BLaER1 (cell line): ENCODE measurements around the gene MED7.

Experiments
- H3K27ac ChIP-seq: shearing (Covaris generic); formaldehyde crosslinking; 2 replicates; pipeline ENCODE4 v1.8.1; 2022
- H3K27me3 ChIP-seq: shearing (Covaris generic); formaldehyde crosslinking; 2 replicates; pipeline ENCODE4 v1.8.1; 2022
- H3K36me3 ChIP-seq: shearing (Covaris generic); formaldehyde crosslinking; 2 replicates; pipeline ENCODE4 v1.8.1; 2022
- H3K4me1 ChIP-seq: shearing (Covaris generic); formaldehyde crosslinking; 2 replicates; pipeline ENCODE4 v1.8.1; 2022
- H3K4me2 ChIP-seq: shearing (Covaris generic); formaldehyde crosslinking; 2 replicates; pipeline ENCODE4 v1.8.1; 2022
- H3K4me3 ChIP-seq: shearing (Covaris generic); formaldehyde crosslinking; 2 replicates; pipeline ENCODE4 v1.8.1; 2022
- H3K9ac ChIP-seq: shearing (Covaris generic); formaldehyde crosslinking; 2 replicates; pipeline ENCODE4 v1.8.1; 2022
- H3K9me3 ChIP-seq: shearing (Covaris generic); formaldehyde crosslinking; 2 replicates; pipeline ENCODE4 v1.8.1; 2022
- H4K20me1 ChIP-seq: shearing (Covaris generic); formaldehyde crosslinking; 2 replicates; pipeline ENCODE4 v1.8.1; 2022
- Cebpa-rat ChIP-seq: shearing (Covaris generic); IDR thresholded peaks from 2 replicates; pipeline ENCODE4 v1.8.1; 2022

The MED7 gene

DNA sequence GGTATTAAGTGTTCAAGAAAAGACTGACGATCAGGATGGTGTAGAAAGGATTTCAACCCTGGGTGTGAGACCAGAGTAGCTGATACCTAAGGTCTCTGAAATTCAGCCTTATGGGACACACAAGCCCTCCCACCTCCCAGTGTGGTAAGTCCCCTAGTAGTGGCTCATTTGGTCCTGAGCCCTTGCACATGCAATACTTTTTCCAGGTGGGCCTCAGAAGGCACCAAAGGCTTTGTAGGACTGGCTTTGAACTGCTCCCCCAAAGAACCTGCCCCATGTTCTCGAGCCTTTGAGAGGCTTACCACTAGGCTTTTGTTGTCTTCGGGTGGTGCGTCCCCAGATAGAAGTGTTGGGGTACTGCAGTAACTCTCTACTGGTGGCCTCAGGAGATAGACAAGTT is 22.6 kb upstream of the MED7 start:
- H3K4me3 ChIP-seq, result no peak overlapping the region
- no peak overlapping the region; the same call in 1 of the 2 replicates for H3K27ac ChIP-seq
- H3K9me3 ChIP-seq, result peaks cover 35% of the 10 kb centered on the region
- H4K20me1 ChIP-seq, result no peaks in the 10 kb centered on the region
- peaks cover 40% of the 10 kb centered on the region for H3K4me1 ChIP-seq
- H3K36me3 ChIP-seq, result no peaks in the 10 kb centered on the region
- H3K4me2 ChIP-seq, result no peak overlapping the region
- no peaks in the 10 kb centered on the region for H3K27me3 ChIP-seq
- H3K9ac ChIP-seq, result no peak overlapping the region
- no peak for TF ChIP-seq Cebpa-rat

DNA sequence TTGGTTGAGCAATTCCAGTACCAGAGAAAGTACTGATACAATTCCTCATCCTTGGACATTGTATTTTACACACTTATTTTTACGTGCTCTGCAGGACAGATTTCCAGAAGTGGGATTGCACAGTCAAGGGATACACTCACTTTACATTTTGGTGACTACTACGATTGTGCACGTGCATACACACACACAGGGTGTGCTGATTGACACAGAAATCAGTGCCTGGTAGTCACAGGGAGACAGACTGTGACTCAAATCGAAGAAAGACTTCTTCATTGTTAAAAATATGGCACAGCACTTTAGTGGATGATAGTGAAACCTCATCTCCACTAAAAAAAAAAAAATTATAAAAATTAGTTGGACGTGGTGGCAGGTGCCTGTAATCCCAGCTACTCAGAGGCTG is 21.9 kb upstream of the MED7 start:
- Histone ChIP-seq H3K9me3 (peaks cover 28% of the 10 kb centered on the region), H3K27me3 (no peaks in the 10 kb centered on the region)

GRCh38 chr5:157162919-157163510 is 20.4 kb upstream of the MED7 start:
- Histone ChIP-seq H3K4me2 (no peak overlapping the region), H4K20me1 (no peaks in the 10 kb centered on the region), H3K27me3 (no peaks in the 10 kb centered on the region), H3K36me3 (no peaks in the 10 kb centered on the region), H3K4me1 (peaks cover 28% of the 10 kb centered on the region), H3K27ac (no peak overlapping the region), H3K9ac (no peak overlapping the region), H3K9me3 (peaks cover 16% of the 10 kb centered on the region), H3K4me3 (no peak overlapping the region)
- no peak for TF ChIP-seq Cebpa-rat

More for the DNA sequence above, 21.9 kb upstream of the MED7 start:
- Histone ChIP-seq H4K20me1 (no peaks in the 10 kb centered on the region), H3K4me2 (no peak overlapping the region), H3K9ac (no peak overlapping the region), H3K36me3 (no peaks in the 10 kb centered on the region), H3K27ac (no peak overlapping the region), H3K4me1 (peaks cover 40% of the 10 kb centered on the region), H3K4me3 (no peak overlapping the region)
- TF ChIP-seq Cebpa-rat, result no peak

DNA sequence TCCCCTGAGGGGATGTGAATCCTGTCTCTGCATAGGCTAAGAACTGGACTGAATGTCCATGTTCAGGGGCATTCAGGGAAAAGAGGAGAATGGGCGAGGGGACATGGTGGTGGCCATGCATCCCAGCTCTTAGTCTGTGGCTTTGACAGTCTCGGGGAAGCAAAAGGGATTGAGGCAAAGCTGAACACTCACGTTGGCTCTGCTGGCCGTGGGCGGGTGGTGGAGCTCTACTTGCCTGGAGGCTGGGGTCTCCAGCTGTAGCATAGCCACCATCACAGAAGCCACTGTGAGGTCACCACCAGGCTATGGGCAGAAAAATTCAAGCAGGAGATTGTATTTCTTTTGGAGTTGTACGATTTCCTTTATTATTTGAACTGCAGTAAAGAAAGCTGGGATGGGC is 19.3 kb upstream of the MED7 start:
- Histone ChIP-seq H3K4me3 (no peak overlapping the region), H3K9ac (no peak overlapping the region), H3K27me3 (no peaks in the 10 kb centered on the region), H3K4me2 (no peak overlapping the region), H3K27ac (no peak overlapping the region), H3K4me1 (peaks cover 18% of the 10 kb centered on the region), H3K36me3 (no peaks in the 10 kb centered on the region), H3K9me3 (peaks cover 16% of the 10 kb centered on the region), H4K20me1 (no peaks in the 10 kb centered on the region)
- TF ChIP-seq Cebpa-rat, result no peak

DNA sequence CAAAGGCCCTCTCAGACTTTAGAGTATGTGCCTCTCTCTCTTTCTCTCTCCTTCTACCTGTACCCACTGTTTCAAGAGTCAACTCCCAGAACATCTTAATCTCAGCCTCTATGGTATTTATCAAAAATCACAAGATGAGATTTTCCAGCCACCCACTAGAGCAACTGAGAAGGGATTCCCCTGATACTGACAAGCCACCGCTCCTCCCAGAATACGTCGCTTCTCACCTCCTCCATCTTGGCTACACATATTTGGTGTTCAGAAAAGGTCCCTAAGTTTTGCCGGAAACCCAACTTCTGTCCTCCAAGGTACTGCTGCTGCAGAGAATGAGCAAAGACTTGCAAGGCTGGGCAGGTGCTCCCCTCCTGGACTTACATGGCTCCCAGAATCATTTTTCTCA is 17.3 kb upstream of the MED7 start:
- Histone ChIP-seq H3K9me3 (peaks cover 7% of the 10 kb centered on the region), H3K27ac (no peak overlapping the region), H3K9ac (no peak overlapping the region), H3K36me3 (no peaks in the 10 kb centered on the region), H3K4me3 (no peak overlapping the region), H4K20me1 (no peaks in the 10 kb centered on the region), H3K27me3 (no peaks in the 10 kb centered on the region), H3K4me1 (no peaks in the 10 kb centered on the region), H3K4me2 (no peak overlapping the region)
- no peak for TF ChIP-seq Cebpa-rat

- H3K9ac ChIP-seq, result no peak overlapping the region
- peaks cover 2% of the 10 kb centered on the region for H3K9me3 ChIP-seq
- H3K4me2 ChIP-seq, result no peak overlapping the region
- H4K20me1 ChIP-seq, result no peaks in the 10 kb centered on the region
- no peaks in the 10 kb centered on the region for H3K27me3 ChIP-seq
- no peak overlapping the region for H3K4me3 ChIP-seq
- TF ChIP-seq Cebpa-rat, result no peak
- no peak overlapping the region for H3K27ac ChIP-seq
- H3K4me1 ChIP-seq, result no peaks in the 10 kb centered on the region
- H3K36me3 ChIP-seq, result no peaks in the 10 kb centered on the region
These were observed 16.6 kb upstream of the MED7 start for GRCh38 chr5:157159209-157159751.

- Histone ChIP-seq H3K9me3 (no peaks in the 10 kb centered on the region; the same call in 1 of the 2 replicates), H3K27ac (no peak overlapping the region), H3K4me1 (no peaks in the 10 kb centered on the region), H3K4me3 (no peak overlapping the region), H3K27me3 (no peaks in the 10 kb centered on the region), H4K20me1 (no peaks in the 10 kb centered on the region), H3K9ac (no peak overlapping the region), H3K36me3 (no peaks in the 10 kb centered on the region), H3K4me2 (no peak overlapping the region)
- no peak for TF ChIP-seq Cebpa-rat
These were observed 14.7 kb upstream of the MED7 start for GRCh38 chr5:157157293-157157891.

DNA sequence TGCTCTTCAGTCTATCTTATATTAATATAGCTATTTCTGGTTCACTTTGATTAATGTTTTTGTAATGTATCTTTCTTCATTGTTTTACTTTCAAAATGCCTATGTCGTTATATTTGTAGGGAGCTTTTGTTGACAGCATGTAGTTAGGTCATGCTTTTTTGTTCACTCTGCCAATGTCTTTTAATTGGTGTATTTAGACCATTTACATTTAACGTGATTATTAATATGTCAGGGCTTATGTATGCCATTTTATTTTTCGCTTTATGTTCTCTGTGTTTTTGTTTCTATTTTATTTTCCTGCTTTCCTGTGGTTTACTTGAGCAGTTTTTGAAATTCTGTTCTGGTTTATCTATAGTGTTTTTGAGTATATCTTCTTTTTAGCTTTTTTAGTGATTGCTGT is 12.6 kb upstream of the MED7 start:
- Histone ChIP-seq H3K4me2 (no peak overlapping the region), H3K4me3 (no peak overlapping the region), H3K36me3 (no peaks in the 10 kb centered on the region)

DNA sequence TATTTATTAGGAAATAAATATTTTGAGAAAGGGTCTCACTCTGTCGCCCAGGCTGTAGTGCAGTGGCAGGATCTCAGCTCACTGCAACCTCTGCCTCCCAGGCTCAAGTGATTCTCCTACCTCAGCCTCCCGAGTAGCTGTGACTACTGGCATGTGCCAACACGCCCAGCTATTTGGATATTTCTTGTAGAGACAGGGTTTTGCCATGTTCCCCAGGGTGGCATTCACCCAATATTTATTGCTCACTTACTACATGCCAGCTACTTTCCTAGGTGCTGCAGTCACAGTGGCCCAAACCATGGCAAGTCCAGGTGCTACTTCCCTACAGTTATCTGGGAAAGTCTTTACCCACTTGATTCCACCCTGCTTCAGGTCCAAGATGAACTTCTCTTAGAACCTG is 8.3 kb upstream of the MED7 start:
- Histone ChIP-seq H4K20me1 (no peaks in the 10 kb centered on the region), H3K4me1 (peaks cover 16% of the 10 kb centered on the region), H3K36me3 (no peaks in the 10 kb centered on the region), H3K4me3 (no peak overlapping the region), H3K27ac (no peak overlapping the region), H3K27me3 (no peaks in the 10 kb centered on the region), H3K4me2 (no peak overlapping the region), H3K9me3 (no peaks in the 10 kb centered on the region; the same call in 1 of the 2 replicates), H3K9ac (no peak overlapping the region)
- no peak for TF ChIP-seq Cebpa-rat

More for the DNA sequence above, 12.6 kb upstream of the MED7 start:
- Histone ChIP-seq H3K27me3 (no peaks in the 10 kb centered on the region), H3K9me3 (no peaks in the 10 kb centered on the region; the same call in 1 of the 2 replicates), H3K9ac (no peak overlapping the region), H3K4me1 (no peaks in the 10 kb centered on the region), H3K27ac (no peak overlapping the region), H4K20me1 (no peaks in the 10 kb centered on the region)
- TF ChIP-seq Cebpa-rat, result no peak

- Histone ChIP-seq H3K27me3 (no peaks in the 10 kb centered on the region), H3K4me1 (peaks cover 16% of the 10 kb centered on the region), H3K9me3 (no peaks in the 10 kb centered on the region), H3K4me3 (no peak overlapping the region), H3K4me2 (no peak overlapping the region), H3K9ac (no peak overlapping the region), H4K20me1 (no peaks in the 10 kb centered on the region), H3K36me3 (no peaks in the 10 kb centered on the region), H3K27ac (no peak overlapping the region)
- TF ChIP-seq Cebpa-rat, result no peak
These were observed 6.3 kb upstream of the MED7 start for GRCh38 chr5:157148734-157149615.
